HG02938 (cell line): ENCODE measurements around the gene ARHGEF3.

ENCODE experiments used
- ATAC-seq: cut with Tn5 transposase; IDR thresholded peaks from one replicate; pipeline ENCODE4 v1.9.1; 2021; ENCODE audit warnings: mild to moderate bottlenecking, moderate library complexity; ENCODE audit not compliant: unreplicated experiment

Gene ARHGEF3

DNA sequence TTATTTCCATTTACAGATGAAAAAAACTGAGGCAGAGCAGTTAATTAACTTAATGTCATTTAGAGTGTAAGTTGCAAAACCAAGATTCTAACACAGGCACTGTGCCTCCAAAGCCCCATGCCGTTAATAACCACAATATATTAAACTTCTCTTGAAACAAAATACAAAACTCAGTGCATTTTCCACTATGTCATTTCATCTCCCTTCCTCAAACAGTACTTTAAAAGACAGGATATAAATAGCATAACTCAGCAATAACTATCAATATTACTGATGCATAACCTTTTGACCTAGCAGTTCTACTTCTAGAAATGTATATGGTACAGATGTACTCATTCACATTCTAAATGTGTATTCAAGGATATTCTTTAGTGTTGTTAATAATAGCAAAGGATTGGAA is 113.6 kb downstream of the ARHGEF3 start:
- peak; percentile 54 for ATAC-seq

DNA sequence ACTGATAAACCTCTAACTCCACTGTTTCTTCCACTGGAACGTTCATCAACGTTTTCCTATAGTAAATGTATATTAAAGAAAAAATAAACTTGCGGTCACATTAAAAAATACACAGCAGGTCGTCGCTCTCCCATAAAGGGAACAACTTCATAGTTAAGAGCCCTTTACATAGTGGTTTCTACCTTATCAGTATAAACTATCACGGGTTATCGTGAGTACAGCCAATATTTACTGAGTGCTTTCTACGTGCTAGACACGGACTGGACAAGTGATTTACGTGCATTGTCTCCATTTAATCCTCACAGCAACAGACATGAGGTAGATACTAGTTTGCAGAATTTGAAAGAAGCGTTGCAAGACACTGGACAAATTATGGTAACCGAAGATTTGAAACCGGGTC is 117.7 kb downstream of the ARHGEF3 start:
- no peak for ATAC-seq

DNA sequence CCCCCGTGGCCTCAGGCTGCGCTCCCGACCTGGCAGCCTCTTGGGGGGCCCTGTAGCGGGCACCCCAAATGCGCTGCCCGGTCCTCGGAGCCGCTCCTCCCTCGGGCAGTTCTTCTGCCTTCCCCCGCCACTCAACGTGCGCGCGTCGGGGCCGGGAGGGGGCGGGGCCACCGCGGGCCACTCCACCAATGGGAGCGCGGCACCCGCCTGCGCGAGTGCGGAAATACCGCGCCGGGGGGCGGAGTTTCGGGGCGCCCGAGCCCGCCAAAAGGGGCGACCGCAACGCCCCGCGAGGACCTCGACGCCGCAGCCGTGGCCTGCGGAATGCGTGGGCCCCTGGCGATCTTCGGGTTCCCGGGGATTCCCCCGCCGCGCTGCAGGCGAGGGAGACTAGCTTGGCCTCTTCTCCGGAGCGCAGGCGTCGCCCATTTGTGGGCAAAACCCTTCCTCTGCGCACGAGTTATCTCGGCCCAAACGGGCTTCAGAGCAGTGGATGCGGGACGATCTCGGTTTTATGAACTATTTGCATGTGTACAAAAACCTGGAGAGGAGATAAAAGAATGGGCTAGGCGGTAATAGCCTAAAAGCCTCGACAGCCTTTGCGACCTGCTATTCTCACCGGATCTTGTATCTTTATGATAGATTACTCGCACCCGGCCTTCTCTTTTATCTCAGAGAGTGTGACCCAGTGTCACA is 118.5 kb downstream of the ARHGEF3 start, which contains the start of gene TASOR:
Gene TASOR, minus strand, starts transcription at position 144 of the 696 bp plus-strand sequence. CDS start 259 bp downstream, outside the sequence.
- ATAC-seq, result peak; percentile 70

DNA sequence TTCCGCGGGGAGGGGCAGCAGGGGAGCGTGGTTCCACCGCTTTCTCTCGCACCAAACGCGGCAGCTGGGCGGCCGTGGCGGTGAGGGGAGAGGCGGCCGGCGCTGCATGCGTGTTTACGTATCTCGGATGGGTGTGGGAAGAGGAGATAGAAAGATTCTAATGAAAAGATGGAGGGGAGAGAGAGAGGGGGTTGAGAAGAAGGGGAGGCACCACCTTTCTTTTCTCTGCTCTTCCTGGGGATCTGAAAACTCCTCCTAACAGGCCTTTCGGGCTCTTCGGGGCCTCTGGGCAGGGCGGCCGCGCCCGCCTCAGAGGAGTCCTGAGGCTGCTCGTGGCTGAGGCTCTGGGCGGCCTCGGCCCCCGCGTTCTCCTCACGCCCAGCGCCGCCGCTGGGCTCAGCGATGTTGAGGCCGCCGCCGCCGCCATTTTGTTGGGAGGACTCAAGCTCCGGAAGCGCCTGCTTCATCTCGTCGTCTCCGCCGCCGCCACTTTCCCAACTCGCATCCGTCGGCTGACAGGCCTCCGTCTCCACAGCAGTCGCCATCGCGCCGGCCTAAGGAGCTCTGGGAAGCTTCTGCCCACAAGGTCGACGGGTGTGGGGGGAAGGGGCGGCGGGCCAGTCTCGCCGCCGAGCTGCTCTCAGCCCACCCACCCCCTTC is 119.2 kb downstream of the ARHGEF3 start:
- ATAC-seq, result peak; percentile 66

DNA sequence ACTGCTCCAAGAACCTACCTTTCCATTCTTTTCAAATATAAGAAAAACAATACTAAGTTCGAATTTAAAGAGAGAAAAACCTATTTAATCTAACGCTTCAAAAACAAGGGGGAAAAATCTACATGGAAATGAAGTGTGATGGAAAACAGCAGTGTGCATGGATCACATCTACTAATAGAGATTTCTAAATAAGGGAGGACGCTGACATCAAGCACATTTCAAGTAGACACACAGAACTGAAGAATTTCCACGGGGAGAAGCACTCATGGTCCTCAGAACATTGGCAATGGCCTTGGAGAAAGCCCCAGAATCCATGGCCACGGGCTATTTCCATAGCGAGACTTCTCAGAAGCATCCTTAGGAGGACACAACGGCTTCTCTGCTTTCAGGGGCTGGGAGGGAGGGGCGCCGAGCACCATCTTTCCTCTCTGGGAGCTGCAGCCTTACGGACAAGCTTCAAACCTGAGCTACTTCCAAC is 119.7 kb downstream of the ARHGEF3 start:
- ATAC-seq, result no peak

DNA sequence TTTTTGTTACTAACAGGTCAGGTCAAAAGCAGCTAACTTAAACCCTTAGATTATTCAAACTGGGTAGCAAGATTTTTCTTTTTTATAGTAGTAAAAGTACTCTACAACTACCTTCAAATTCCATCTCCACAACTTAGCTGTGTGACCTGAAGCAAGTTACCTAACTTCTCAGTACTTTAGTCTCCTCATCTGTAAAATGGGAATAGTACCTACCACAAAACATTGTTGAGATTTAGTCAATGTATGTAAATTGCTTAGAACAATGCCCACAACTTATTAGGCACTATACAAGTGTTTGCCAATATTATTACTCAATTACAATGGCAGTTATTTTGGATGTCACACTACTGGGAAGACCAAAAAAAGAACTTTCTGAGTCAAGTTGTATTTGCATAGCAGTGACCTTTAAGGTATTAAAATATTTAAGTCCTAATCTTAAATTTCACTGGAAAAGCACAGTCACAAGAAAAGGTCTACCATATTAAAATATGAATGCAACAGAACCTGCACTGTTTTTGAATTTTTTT is 121.6 kb downstream of the ARHGEF3 start:
- ATAC-seq, result no peak
